CD4-positive, alpha-beta T cell treated with Interferon gamma for 1 hour (primary cell): Measurements from ENCODE around the gene VWF.
"Not testable (repeated sequence)": the region's sequence is repeated elsewhere in the genome, so short reads cannot be mapped to it uniquely, and the experiment has no call there.

Experiments used
- DNase-seq: peaks from one replicate; pipeline ENCODE4 v3.0.0-alpha.2; 2020

The VWF gene

DNA sequence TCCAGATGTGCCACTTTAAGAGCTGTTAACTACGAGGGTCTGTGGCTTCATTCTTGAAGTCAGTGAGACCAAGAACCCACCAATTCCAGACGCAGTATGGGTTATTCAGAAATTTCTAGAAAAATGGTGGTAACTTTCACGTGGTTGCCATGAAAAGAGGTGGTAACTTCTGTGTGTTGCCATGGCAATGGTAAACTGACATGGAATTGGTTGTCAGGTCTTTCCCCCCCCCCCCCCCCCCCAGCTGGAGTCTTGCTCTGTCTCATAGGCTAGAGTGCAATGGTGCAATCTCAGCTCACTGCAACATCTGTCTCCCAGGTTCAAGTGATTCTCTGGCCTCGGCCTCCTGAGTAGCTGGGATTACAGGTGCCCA lies 18.8 kb upstream of the VWF start:
- no peak for DNase-seq

- not testable (repeated sequence) for DNase-seq
Measured at GRCh38 chr12:6142368-6143302, 18.2 kb upstream of the VWF start.

GRCh38 chr12:6141731-6142367 lies 17.4 kb upstream of the VWF start:
- DNase-seq = not testable (repeated sequence)

DNA sequence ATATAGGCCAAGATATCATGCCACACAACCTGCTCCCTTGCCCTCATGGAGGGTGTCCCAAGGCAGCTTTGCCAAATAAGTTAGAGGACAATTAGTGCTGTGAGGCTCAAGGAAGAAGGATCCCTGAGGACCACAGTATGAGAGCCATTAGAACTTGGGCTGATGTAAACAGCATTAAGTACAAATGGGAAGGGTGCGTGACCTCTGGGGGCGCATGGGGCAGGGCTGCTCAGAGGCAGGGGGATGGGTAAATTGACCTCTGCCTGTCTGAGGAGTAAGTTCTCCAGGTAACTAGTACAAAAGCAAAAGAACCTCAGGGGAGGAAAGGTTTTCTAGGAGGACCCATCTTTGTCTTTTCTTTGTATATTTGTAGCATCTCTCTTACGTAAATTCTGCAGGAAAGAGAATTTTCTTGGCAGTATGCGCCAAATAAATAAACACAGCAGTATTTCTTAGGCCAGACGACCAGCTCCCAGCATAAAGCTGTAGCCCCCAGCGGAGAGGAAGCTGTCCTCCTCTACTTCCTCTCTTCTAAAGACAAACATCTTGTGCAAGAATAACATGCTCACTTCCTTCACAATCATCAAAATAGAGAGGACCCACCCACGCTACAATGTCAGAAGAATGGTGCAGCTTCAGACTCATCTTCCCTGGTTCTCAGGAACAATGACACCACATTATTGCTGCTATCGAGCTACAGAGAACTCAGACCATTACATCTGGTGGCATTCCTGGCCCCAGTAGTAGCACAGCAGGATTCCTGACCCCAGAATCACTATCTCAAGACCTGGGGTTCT lies 16.4 kb upstream of the VWF start:
- DNase-seq = peak; percentile 46

DNA sequence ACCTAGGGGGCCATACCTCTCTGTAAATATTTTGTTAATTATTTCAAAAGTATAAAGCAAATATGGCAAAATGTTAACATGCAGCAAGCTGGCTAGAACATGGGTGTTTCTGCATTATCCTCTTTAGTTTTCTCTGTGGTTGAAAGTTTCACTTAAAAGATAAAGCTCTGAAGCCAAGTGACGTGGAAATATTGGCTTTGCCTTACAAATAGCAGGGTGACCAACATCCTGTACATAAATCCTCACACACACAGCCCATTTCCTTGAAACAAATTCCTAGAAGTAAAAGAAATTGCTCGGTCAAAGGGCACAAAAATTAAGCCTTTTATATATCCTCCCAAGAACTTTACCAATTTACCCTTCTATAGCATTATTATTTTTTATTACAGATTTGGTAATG lies 10.6 kb upstream of the VWF start:
- DNase-seq = no peak

- DNase-seq = no peak
Measured at GRCh38 chr12:6133642-6134041, 9.2 kb upstream of the VWF start.

- DNase-seq = no peak
Measured at GRCh38 chr12:6132496-6132895, 8.0 kb upstream of the VWF start.

DNA sequence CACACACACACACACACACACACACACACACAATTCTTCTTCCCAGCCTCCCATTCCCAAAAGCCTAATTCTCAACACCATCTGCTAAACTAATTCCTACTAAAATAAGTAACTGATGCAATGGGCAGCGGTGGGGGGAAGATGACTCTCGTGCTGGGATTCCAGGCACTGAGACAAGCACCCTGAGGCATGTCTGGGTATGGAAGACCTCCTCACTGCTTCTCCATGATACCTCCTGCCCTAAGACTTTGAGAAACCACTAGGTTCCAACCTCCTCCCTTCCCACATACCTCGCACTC lies 789 bp upstream of the VWF start:
- DNase-seq = no peak

- no peak for DNase-seq
Measured at GRCh38 chr12:6123258-6123657, 1.2 kb downstream of the VWF start.

- no peak for DNase-seq
Measured at GRCh38 chr12:6122201-6122600, 2.3 kb downstream of the VWF start.

DNA sequence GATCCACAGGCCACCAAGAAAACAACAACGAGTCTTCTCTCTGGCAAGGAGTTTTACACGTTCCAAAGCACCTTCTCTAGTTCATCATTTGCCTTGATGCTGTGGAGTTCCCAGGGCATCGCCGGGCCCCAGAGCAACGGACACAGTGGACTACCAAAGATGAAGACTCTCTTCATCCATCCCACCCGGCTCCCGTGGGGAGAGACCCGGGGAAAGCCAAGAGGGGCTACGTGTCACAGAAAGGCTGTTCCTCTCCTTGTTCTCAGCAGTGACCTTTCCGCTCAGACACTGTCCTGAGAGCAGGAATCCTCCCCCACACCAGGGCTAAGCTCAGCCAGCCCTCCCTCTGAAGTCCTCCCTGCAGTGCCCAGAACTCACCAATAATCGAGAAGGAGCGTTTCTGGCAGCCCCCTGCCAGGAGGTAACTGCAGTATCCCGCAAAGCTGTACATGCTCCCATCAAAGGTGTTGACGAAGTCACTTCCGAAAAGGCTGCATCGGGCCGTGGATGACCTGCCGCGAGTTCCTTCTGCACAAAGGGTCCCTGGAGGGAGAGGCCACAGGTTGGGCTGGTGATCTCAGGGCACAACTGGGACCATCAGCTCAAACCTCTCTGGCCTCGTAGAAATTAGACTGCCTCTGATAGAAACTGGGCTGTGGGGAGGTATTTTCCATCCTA lies 3.5 kb downstream of the VWF start:
- no peak for DNase-seq

GRCh38 chr12:6118891-6119568 lies 5.4 kb downstream of the VWF start:
- no peak for DNase-seq

DNA sequence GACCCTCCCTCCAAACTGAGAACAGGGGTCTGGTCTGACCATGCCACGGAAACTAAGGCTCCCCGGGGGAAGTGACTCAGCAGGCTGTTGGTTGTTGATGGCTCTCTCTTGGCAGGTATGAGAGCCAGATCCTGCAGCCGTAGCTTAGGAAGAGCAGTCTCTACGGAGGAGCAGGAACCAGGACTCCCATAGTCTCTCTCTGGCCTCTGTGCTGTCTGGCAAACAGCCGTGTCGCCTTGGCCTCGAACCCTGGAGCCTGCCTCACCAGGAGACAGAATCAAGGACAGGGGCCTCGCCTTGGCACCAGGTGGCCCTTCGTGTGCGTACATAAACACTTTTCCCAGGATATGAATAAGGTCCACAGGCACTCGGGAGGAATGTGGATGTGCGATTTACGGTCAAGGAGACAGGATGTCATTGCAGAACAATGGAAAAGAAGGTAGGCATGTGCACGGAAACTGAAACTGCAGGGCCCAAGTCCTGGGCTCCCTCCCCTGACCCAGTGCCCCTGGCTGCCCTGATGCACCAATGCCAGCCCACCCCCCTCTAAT lies 7.9 kb downstream of the VWF start:
- DNase-seq = no peak

DNA sequence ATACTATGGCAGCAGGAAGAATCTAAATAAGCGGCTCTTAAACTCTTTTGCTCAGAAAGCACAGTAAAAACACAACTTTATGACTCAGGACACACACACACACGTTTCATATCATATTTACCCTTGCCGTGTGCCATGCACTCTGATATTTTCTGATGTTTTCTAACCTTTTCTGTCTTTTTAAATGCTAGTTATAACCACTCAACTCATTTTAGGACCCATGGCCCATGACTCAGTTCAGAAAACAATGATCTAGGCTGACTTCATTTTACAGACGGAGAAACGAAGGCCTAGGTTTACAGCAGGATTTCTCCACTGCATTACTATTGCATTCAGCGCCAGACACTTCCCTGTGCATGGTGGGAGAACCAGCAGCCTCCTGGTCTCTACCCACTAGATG lies 9.1 kb downstream of the VWF start:
- no peak for DNase-seq

GRCh38 chr12:6114476-6114870 lies 10.0 kb downstream of the VWF start:
- DNase-seq = no peak

- no peak for DNase-seq
Measured at GRCh38 chr12:6113691-6114475, 10.6 kb downstream of the VWF start.

DNA sequence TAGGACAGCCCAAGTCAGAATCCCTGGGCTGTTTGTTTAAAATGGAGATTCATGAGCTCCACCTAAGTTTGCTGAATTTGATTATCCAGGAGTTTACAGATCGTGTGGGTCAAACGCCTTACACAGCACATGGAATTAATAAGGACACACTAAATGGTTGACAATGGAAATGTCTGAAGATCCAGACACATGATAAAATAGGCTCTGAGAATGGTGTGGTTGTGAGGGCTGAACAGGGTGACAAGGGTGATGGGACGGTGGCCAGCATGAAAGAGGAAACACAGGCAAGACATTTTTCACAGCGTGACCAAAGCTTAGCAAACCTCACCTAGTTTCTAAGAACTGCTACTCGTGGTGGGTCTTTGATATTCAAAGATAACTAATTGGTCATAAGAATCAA lies 12.5 kb downstream of the VWF start:
- DNase-seq = no peak

DNA sequence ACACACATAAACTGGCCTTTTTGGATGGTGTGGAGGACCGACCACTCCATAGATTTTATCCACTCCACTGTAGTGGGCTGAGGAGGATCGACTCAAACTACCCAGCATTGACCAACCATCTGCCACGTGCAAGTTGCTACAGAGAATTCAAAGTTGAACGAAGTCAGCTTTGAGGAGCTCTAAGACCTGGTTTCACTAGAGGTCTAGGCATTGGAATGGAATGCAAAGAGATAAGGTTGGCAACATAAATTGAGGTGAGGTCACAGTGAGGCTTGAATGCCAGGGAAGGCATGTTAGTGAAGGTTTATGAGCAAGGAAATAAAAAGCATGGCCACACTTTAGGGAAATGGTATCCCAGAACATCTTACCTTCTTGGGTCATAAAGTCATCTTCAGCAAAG lies 14.5 kb downstream of the VWF start:
- no peak for DNase-seq

DNA sequence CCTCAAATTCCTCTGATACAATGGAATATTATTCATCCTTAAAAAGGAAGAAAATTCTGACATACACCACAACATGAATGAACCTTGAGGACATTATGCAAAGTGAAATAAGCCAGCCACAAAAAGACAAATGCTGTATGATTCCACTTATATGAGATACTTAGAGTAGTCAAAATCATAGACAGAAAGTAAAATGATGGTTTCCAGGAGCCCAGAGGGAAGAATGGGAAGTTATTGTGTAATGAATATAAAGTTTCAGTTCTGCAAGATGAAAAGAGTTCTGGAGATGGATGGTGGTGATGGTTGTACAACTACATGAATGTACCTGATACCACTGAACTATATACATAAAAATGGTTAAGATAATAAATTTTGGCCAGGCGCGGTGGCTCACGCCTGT lies 18.3 kb downstream of the VWF start:
- no peak for DNase-seq

GRCh38 chr12:6104842-6105241 lies 19.6 kb downstream of the VWF start:
- no peak for DNase-seq

DNA sequence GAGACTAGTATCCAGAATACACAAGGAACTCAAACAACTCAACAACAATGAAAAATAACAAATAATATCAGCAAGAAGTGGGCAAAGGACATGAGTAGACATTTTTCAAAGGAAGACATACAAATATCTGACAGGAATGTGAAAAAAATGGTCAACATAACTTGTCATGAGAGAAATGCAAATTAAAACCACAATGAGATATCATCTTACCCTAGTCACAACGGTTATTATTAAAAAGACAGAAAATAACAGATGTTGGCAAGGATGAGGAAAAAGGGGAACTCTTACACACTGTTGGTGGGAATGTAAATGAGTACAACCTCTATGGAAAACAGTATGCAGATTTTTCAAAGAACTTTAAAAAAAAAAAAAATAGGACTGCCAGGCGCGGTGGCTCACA lies 20.4 kb downstream of the VWF start:
- DNase-seq = no peak

GRCh38 chr12:6102021-6102420 lies 22.4 kb downstream of the VWF start:
- DNase-seq = not testable (repeated sequence)
